IMR-90 (cell line): ENCODE measurements around the gene MYH11. TPM values are rescaled to one million over a fixed set of nuclear protein-coding genes. Genes with fewer than 3 reads are reported as not detected.

ENCODE experiments used
- ATAC-seq: fragments of 200-7000 bp; cut with Tn5 transposase; 2 replicates; pipeline ENCODE4 v1.9.1; 2020; ENCODE audit warnings: low read depth, mild to moderate bottlenecking, moderate library complexity
- BruUV-seq: library from RNA; stranded (reverse); fragments of 400-500 nt; replicated peaks from 2 replicates; lab custom pipeline; 2021; lab: Mats Ljungman, UMichigan
- CTCF ChIA-PET: fragments of 300-600 bp; formaldehyde crosslinking; extraction: SDS; loops from one replicate; lab custom pipeline; 2021; ENCODE audit warnings: antibody characterized with exemption; lab: Yijun Ruan, JAX
- POLR2A ChIA-PET: fragments of 300-600 bp; sonication (Branson Sonifier 250); formaldehyde crosslinking; loops from one replicate; lab custom pipeline; 2022; ENCODE audit warnings: antibody characterized with exemption; ENCODE audit not compliant: unreplicated experiment; lab: Charles Lee
- DNase-seq: peaks from one replicate; pipeline ENCODE4 v3.0.0; 2013
- H2AFZ ChIP-seq: replicated peaks from 2 replicates; pipeline ENCODE3; 2013; ENCODE audit warnings: low read length, mild to moderate bottlenecking; ENCODE audit not compliant: poor library complexity
- H2AK5ac ChIP-seq: 2 replicates; pipeline ENCODE4 v1.6.1; 2013; ENCODE audit warnings: low read depth, low read length, inconsistent platforms
- H2AK9ac ChIP-seq: replicated peaks from 2 replicates; pipeline ENCODE3; 2013; ENCODE audit warnings: mild to moderate bottlenecking, low read depth, low read length, moderate library complexity; ENCODE audit not compliant: poor library complexity
- H2BK120ac ChIP-seq: 2 replicates; pipeline ENCODE4 v1.6.1; 2013; ENCODE audit warnings: low read depth, low read length, inconsistent platforms
- H2BK15ac ChIP-seq: 3 replicates; pipeline ENCODE4 v1.6.1; 2013; ENCODE audit warnings: low read depth, low read length, inconsistent platforms
- H2BK20ac ChIP-seq: 2 replicates; pipeline ENCODE4 v1.6.1; 2013; ENCODE audit warnings: low read depth, mild to moderate bottlenecking, inconsistent platforms, low read length, moderate library complexity
- H2BK5ac ChIP-seq: 2 replicates; pipeline ENCODE4 v1.6.1; 2013; ENCODE audit warnings: mild to moderate bottlenecking, low read depth, low read length, inconsistent platforms; ENCODE audit not compliant: poor library complexity, severe bottlenecking
- H3K14ac ChIP-seq: replicated peaks from 2 replicates; pipeline ENCODE4 v1.6.1; 2013; ENCODE audit warnings: low read depth, low read length, inconsistent platforms
- H3K18ac ChIP-seq: 2 replicates; pipeline ENCODE4 v1.6.1; 2013; ENCODE audit warnings: low read depth, low read length, control low read depth
- H3K23ac ChIP-seq: 2 replicates; pipeline ENCODE4 v1.6.1; 2013; ENCODE audit warnings: low read depth, low read length, inconsistent platforms
- H3K27ac ChIP-seq: 2 replicates; pipeline ENCODE4 v1.5.1; 2013; ENCODE audit warnings: mild to moderate bottlenecking, control low read depth, low read length; ENCODE audit not compliant: insufficient read depth
- H3K27me3 ChIP-seq: 2 replicates; pipeline ENCODE4 v1.6.1; 2013; ENCODE audit warnings: low read length; ENCODE audit not compliant: control insufficient read depth, insufficient read depth
- H3K36me3 ChIP-seq: 2 replicates; pipeline ENCODE4 v1.6.1; 2013; ENCODE audit warnings: low read length, mixed read lengths; ENCODE audit not compliant: control insufficient read depth, insufficient read depth
- H3K4ac ChIP-seq: 2 replicates; pipeline ENCODE4 v1.6.1; 2013; ENCODE audit warnings: low read depth, low read length, inconsistent platforms
- H3K4me1 ChIP-seq: 2 replicates; pipeline ENCODE4 v1.6.1; 2013; ENCODE audit warnings: low read length, mixed read lengths; ENCODE audit not compliant: control insufficient read depth, insufficient read depth
- H3K4me2 ChIP-seq: 2 replicates; pipeline ENCODE4 v1.6.1; 2013; ENCODE audit warnings: low read depth, mild to moderate bottlenecking, control low read depth, low read length, moderate library complexity
- H3K4me3 ChIP-seq: 2 replicates; pipeline ENCODE4 v1.5.1; 2013; ENCODE audit warnings: low read depth, mild to moderate bottlenecking, control low read depth, low read length, moderate library complexity; ENCODE audit not compliant: insufficient read depth
- H3K56ac ChIP-seq: 2 replicates; pipeline ENCODE4 v1.6.1; 2013; ENCODE audit warnings: low read length, inconsistent platforms; ENCODE audit not compliant: insufficient read depth; ENCODE audit errors: extremely low read depth
- H3K79me1 ChIP-seq, 2 experiments: 2 replicates each; pipeline ENCODE4 v1.6.1; 2013; ENCODE audit warnings: low read length in 2 of 2, inconsistent platforms in 1 of 2, low read depth in 1 of 2
- H3K9ac ChIP-seq: 2 replicates; pipeline ENCODE4 v1.6.1; 2013; ENCODE audit warnings: low read depth, low read length, control low read depth
- H3K9me1 ChIP-seq: 2 replicates; pipeline ENCODE4 v1.6.1; 2013; ENCODE audit warnings: low read length, inconsistent platforms; ENCODE audit not compliant: insufficient read depth
- H3K9me3 ChIP-seq: 2 replicates; pipeline ENCODE4 v1.6.1; 2013; ENCODE audit warnings: low read length; ENCODE audit not compliant: control insufficient read depth, insufficient read depth
- H4K20me1 ChIP-seq: 2 replicates; pipeline ENCODE4 v1.6.1; 2013; ENCODE audit warnings: low read length, inconsistent platforms; ENCODE audit not compliant: insufficient read depth
- H4K5ac ChIP-seq: 2 replicates; pipeline ENCODE4 v1.6.1; 2013; ENCODE audit warnings: mild to moderate bottlenecking, low read depth, low read length, control low read depth
- H4K8ac ChIP-seq, 2 experiments: 2 replicates each; pipeline ENCODE4 v1.6.1; 2013; ENCODE audit warnings: low read depth in 2 of 2, low read length in 2 of 2, control low read depth in 1 of 2, inconsistent platforms in 1 of 2
- H4K91ac ChIP-seq: 2 replicates; pipeline ENCODE4 v1.6.1; 2013; ENCODE audit warnings: low read depth, low read length, inconsistent platforms; ENCODE audit not compliant: insufficient read depth
- BHLHE40 ChIP-seq: fragments of 150-350 bp; IDR thresholded peaks from 2 replicates; pipeline ENCODE4 v1.6.1; 2016; ENCODE audit warnings: mild to moderate bottlenecking, low read depth, low read length
- CEBPB ChIP-seq: IDR thresholded peaks from 2 replicates; pipeline ENCODE4 v1.6.1; 2012; ENCODE audit warnings: low read depth, low read length, improper control_type of control experiment
- CHD1 ChIP-seq: IDR thresholded peaks from 2 replicates; pipeline ENCODE4 v1.6.1; 2012; ENCODE audit warnings: low read depth, low read length, improper control_type of control experiment
- FOS ChIP-seq: fragments of 150-350 bp; IDR thresholded peaks from 2 replicates; pipeline ENCODE4 v1.6.1; 2016; ENCODE audit warnings: low read depth, low read length
- MXI1 ChIP-seq: IDR thresholded peaks from 2 replicates; pipeline ENCODE4 v1.6.1; 2012; ENCODE audit warnings: low read depth, mild to moderate bottlenecking, low read length, moderate library complexity, borderline replicate concordance
- RCOR1 ChIP-seq: IDR thresholded peaks from 2 replicates; pipeline ENCODE4 v1.6.1; 2012; ENCODE audit warnings: mild to moderate bottlenecking, low read length, improper control_type of control experiment; ENCODE audit not compliant: insufficient replicate concordance
- RFX5 ChIP-seq: IDR thresholded peaks from 2 replicates; pipeline ENCODE4 v1.8.0; 2012; ENCODE audit warnings: low read depth, mild to moderate bottlenecking, low read length, moderate library complexity
- SMC3 ChIP-seq: fragments of 150-350 bp; IDR thresholded peaks from 2 replicates; pipeline ENCODE4 v1.6.1; 2016; ENCODE audit warnings: low read depth, mild to moderate bottlenecking, antibody characterized with exemption, low read length, moderate library complexity
- WGBS, 2 experiments: methylation state at CpG; one replicate each; pipeline versions ENCODE4 v1.1.5 to v1.1.7; 2013; ENCODE audit warnings: missing lambda C conversion rate in 2 of 2; ENCODE audit not compliant: insufficient read length in 1 of 2; ENCODE audit errors: extremely low coverage in 2 of 2; 5-methylcytosine and 5-hydroxymethylcytosine counted together
- dilution Hi-C: fragments of 300-500 bp; cut with HindIII; formaldehyde crosslinking; loops from one replicate; pipeline ENCODE4 v1.14.3; 2018; ENCODE audit warnings: low sequenced_read_pairs; ENCODE audit not compliant: unreplicated experiment
- in situ Hi-C: fragments of 300-500 bp; cut with MboI; formaldehyde crosslinking; loops from 3 replicates; pipeline ENCODE4 v1.14.3; 2019; ENCODE audit warnings: low sequenced_read_pairs, inconsistent platforms, mixed read lengths
- intact Hi-C: fragments of 100-400 bp; cut with micrococcal nuclease; formaldehyde crosslinking; loops from 2 replicates; pipeline ENCODE4 v1.10.0; 2022
- polyA plus RNA-seq, 3 experiments: library from polyadenylated mRNA; depleted of rRNA; stranded (reverse); fragments of >200 nt; gene quantifications; 2 replicates each; pipeline ENCODE4 v1.2.3, GENCODE V29; 2012; ENCODE audit warnings: low replicate concordance in 1 of 3
- total RNA-seq: library from RNA; depleted of rRNA; stranded (reverse); fragments of >200 nt; gene quantifications from 2 replicates; pipeline ENCODE4 v1.2.3, GENCODE V29; 2012
- TF ChIP-seq, protein P1 (sequence below): fragments of 150-350 bp; IDR thresholded peaks from 2 replicates; pipeline ENCODE4 v1.6.1; 2016; ENCODE audit warnings: low read depth, mild to moderate bottlenecking, low read length, moderate library complexity, borderline replicate concordance

The MYH11 gene
- total and polyA plus RNA-seq, 2 of the 4 experiments (the other 2 are of a cell fraction) = under 0.01 to 0.12 TPM

DNA sequence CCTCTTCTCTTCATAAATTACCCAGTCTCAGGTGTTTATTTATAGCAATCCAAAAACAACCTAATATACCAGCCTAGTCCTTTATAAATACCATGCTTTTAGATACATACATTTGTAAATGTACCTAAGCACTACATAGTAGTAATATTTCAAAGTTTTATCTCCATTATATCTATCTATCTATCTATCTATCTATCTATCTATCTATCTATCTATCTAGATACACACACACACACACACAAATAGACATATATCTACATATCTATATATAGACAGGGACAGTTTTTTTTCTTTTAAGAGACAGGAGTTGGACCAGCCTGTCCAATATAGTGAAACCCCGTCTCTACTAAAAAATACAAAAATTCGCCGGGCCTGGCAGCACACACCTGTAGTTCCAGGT is 25.7 kb upstream of the MYH11 start:
- CTCF ChIA-PET = no interaction called here

More for the DNA sequence above, 25.7 kb upstream of the MYH11 start:
- Histone ChIP-seq H3K14ac (no peak overlapping the region), H3K18ac (no peak overlapping the region), H2AFZ (no peak overlapping the region), H2BK5ac (no peak overlapping the region), H3K9me1 (peaks cover 17% of the 10 kb centered on the region), H2BK120ac (no peak overlapping the region), H3K36me3 (peaks cover 22% of the 10 kb centered on the region), H4K91ac (no peak overlapping the region), H2AK5ac (no peak overlapping the region), H2AK9ac (no peak overlapping the region), H3K27me3 (no peaks in the 10 kb centered on the region), H3K4me1 (peaks cover 28% of the 10 kb centered on the region), H3K9ac (no peak overlapping the region), H3K79me1 (peaks cover 46 to 82% of the 10 kb centered on the region in 2 experiments), H3K9me3 (no peaks in the 10 kb centered on the region), H3K23ac (no peak overlapping the region), H3K56ac (no peak overlapping the region), H3K4me3 (no peak overlapping the region), H2BK15ac (no peak overlapping the region), H4K20me1 (no peaks in the 10 kb centered on the region; the same call in 1 of the 2 replicates), H3K27ac (no peak overlapping the region), H3K4me2 (no peak overlapping the region), H4K8ac (no peak overlapping the region), H2BK20ac (no peak overlapping the region), H4K5ac (no peak overlapping the region), H3K4ac (no peak overlapping the region)
- POLR2A ChIA-PET = no interaction called here
- dilution Hi-C loops = no loop called here
- no CpG with 5 or more reads among the region's 3 CpGs for WGBS, 2 experiments
- BruUV-seq = no TSS peak
- intact Hi-C loops = no loop called here
- ATAC-seq (no peak), DNase-seq (no peak)
- in situ Hi-C loops = loop anchor here (25.0 kb wide), 1 partner anchor 130 kb away; no protein-coding TSS in a partner anchor
- TF ChIP-seq CHD1 = no peak
- TF ChIP-seq, protein P1, sequence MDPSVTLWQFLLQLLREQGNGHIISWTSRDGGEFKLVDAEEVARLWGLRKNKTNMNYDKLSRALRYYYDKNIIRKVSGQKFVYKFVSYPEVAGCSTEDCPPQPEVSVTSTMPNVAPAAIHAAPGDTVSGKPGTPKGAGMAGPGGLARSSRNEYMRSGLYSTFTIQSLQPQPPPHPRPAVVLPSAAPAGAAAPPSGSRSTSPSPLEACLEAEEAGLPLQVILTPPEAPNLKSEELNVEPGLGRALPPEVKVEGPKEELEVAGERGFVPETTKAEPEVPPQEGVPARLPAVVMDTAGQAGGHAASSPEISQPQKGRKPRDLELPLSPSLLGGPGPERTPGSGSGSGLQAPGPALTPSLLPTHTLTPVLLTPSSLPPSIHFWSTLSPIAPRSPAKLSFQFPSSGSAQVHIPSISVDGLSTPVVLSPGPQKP = no peak
- TF ChIP-seq SMC3 = no peak
- TF ChIP-seq MXI1 = no peak
- no peak for TF ChIP-seq CEBPB
- no peak for TF ChIP-seq FOS
- TF ChIP-seq RFX5 = no peak
- TF ChIP-seq RCOR1 = no peak
- TF ChIP-seq BHLHE40 = no peak
